OCI-LY3 (cell line): ENCODE results near the gene CPED1.

ENCODE experiments used
- EZH2phosphoT487 ChIP-seq: fragments of 200-600 bp; shearing (Covaris generic); IDR thresholded peaks from 2 replicates; pipeline ENCODE4 v1.6.1; 2018; ENCODE audit warnings: antibody characterized with exemption, mixed run types, low read depth
- TF ChIP-seq, protein P1 (sequence below): fragments of 200-600, 300-600 bp; sonication (generic); IDR thresholded peaks from 2 replicates; pipeline ENCODE4 v1.5.1; 2014; ENCODE audit warnings: antibody characterized with exemption, low read length, low read depth

DNA sequence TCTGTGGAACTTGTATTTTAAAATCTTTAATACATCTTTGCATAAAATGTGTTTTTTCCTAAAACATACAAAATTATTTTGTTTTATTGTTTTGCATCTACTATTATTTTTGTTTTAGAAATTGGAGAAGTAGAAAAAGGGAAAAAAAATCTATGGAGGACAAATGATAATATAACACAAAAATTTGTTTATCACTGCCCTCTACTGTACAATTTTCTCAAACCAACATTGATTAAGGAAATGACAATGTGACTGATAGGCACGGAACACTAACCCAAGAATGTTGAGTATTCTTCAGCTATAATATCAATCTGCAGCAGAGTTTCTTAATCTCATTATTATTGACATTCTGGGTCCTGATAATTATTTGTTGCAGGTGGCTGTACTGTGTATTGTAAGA, 47.4 kb upstream of the CPED1 start:
- TF ChIP-seq, protein P1, sequence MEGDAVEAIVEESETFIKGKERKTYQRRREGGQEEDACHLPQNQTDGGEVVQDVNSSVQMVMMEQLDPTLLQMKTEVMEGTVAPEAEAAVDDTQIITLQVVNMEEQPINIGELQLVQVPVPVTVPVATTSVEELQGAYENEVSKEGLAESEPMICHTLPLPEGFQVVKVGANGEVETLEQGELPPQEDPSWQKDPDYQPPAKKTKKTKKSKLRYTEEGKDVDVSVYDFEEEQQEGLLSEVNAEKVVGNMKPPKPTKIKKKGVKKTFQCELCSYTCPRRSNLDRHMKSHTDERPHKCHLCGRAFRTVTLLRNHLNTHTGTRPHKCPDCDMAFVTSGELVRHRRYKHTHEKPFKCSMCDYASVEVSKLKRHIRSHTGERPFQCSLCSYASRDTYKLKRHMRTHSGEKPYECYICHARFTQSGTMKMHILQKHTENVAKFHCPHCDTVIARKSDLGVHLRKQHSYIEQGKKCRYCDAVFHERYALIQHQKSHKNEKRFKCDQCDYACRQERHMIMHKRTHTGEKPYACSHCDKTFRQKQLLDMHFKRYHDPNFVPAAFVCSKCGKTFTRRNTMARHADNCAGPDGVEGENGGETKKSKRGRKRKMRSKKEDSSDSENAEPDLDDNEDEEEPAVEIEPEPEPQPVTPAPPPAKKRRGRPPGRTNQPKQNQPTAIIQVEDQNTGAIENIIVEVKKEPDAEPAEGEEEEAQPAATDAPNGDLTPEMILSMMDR: peak; percentile 66
- no peak for TF ChIP-seq EZH2phosphoT487
